HL-60 (cell line): ENCODE results near the gene NF1.

Experiments used
- DNase-seq, 2 experiments: peaks; one replicate each; pipeline ENCODE4 v3.0.0-alpha.2; 2010 to 2020; ENCODE audit warnings: low read depth in 1 of 2, low spot score in 1 of 2
- H3K27ac ChIP-seq: fragments of 250-450 bp; sonication (Bioruptor Pico); replicated peaks from 2 replicates; pipeline ENCODE4 v1.5.1; 2020; ENCODE audit warnings: mild to moderate bottlenecking, moderate library complexity
- H3K27me3 ChIP-seq: fragments of 250-450 bp; sonication (Bioruptor Pico); 2 replicates; pipeline ENCODE4 v1.5.1; 2021; ENCODE audit warnings: mild to moderate bottlenecking, moderate library complexity; ENCODE audit not compliant: insufficient read depth, poor library complexity, severe bottlenecking
- H3K4me3 ChIP-seq: replicated peaks from 2 replicates; pipeline ENCODE4 v1.5.1; 2011; ENCODE audit warnings: mild to moderate bottlenecking, control low read depth, low read length; ENCODE audit not compliant: insufficient read depth
- CTCF ChIP-seq: IDR thresholded peaks from one replicate; pipeline ENCODE4 v1.5.1; 2011; ENCODE audit warnings: low read length, control low read depth, inconsistent platforms; ENCODE audit not compliant: insufficient read depth
- GABPA ChIP-seq: IDR thresholded peaks from 2 replicates; pipeline ENCODE4 v1.6.1; 2012; ENCODE audit warnings: low read depth
- POLR2AphosphoS5 ChIP-seq: IDR thresholded peaks from 2 replicates; pipeline ENCODE4 v1.6.1; 2012; ENCODE audit warnings: low read depth
- REST ChIP-seq: IDR thresholded peaks from 2 replicates; pipeline ENCODE4 v1.6.1; 2012; ENCODE audit warnings: low read depth; ENCODE audit not compliant: insufficient replicate concordance
- SPI1 ChIP-seq: IDR thresholded peaks from 2 replicates; pipeline ENCODE4 v1.6.1; 2012; ENCODE audit warnings: low read depth, mild to moderate bottlenecking, borderline replicate concordance

Gene NF1

GRCh38 chr17:31093866-31094599 lies 744 bp upstream of the NF1 start:
- DNase-seq: no peak
- Histone ChIP-seq H3K27me3 (no peaks in the 10 kb centered on the region), H3K27ac (peak overlapping the region; percentile 8; the same call in 1 of the 2 replicates), H3K4me3 (peak overlapping the region; percentile 99)
- TF ChIP-seq POLR2AphosphoS5: no peak
- no peak for TF ChIP-seq CTCF
- TF ChIP-seq SPI1: no peak
- no peak for TF ChIP-seq GABPA
- TF ChIP-seq REST: no peak

DNA sequence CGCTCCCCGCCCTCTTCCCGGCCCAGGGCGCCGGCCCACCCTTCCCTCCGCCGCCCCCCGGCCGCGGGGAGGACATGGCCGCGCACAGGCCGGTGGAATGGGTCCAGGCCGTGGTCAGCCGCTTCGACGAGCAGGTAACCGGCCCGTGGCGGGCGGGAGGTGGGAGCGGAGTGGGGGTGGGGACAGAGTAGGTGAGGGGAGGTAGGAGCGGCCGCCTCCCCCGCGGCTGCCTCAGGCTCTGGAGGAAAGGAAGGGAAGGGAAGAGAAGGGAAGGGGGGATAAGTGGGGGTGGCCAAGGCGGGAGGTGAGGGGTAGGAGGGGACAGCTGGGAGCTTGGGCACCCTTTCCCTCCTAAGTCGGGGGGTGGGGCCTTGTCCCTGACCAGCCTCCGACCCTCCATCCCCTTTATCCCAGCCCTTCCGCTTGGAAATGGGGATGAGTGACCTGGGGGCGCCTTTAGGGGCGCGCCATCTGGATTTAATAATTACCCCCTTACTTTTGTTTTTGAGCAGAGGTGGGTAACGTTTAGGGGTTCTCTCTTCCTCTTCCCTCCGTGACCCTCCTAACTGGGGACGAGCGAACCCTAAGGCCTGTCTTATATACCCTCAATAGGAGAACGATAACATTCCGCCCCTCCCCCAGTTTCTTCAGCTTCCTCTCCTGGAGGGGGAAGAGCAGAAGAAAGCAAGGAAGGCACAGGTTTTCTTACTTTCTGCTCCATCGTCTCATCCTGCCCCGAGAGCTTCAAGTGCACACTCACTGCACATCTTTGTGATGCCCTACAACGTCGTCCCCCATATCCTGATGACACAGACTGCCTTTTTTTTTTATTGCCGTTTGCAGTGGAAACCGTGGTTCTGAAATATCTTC lies 694 bp downstream of the NF1 start:
- Histone ChIP-seq H3K4me3 (peak overlapping the region; percentile 99), H3K27ac (peak overlapping the region; percentile 85), H3K27me3 (no peaks in the 10 kb centered on the region)
- TF ChIP-seq REST (no peak), GABPA (no peak), POLR2AphosphoS5 (no peak), SPI1 (peak; percentile 62), CTCF (no peak)
- peak; percentile 64 to 68 for DNase-seq

DNA sequence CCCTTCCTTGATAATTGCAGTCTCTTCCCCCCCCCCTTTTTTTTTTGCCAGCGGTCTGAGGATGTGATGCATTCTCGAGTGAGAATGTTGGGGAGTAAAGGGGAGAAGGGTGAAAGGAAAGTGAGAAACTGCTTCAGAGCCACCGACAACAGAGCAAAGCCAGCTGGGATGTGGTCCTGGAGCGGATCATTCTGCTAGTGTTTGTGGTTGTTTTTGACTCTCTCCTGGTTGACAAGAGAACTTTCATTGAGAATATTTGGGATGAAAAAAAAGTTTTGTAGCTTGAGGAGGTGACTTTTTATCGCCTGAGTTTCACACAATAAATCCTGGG lies 1.3 kb downstream of the NF1 start:
- TF ChIP-seq GABPA: no peak
- no peak for TF ChIP-seq REST
- H3K4me3 ChIP-seq: peak overlapping the region; percentile 99
- no peak for DNase-seq
- H3K27me3 ChIP-seq: no peaks in the 10 kb centered on the region
- peak overlapping the region; percentile 85 for H3K27ac ChIP-seq
